ENCODE results near the gene SPATA46.
A peak's percentile ranks its signal among the peaks of the same experiment; 100 is the strongest.

SPATA46 gene

DNA sequence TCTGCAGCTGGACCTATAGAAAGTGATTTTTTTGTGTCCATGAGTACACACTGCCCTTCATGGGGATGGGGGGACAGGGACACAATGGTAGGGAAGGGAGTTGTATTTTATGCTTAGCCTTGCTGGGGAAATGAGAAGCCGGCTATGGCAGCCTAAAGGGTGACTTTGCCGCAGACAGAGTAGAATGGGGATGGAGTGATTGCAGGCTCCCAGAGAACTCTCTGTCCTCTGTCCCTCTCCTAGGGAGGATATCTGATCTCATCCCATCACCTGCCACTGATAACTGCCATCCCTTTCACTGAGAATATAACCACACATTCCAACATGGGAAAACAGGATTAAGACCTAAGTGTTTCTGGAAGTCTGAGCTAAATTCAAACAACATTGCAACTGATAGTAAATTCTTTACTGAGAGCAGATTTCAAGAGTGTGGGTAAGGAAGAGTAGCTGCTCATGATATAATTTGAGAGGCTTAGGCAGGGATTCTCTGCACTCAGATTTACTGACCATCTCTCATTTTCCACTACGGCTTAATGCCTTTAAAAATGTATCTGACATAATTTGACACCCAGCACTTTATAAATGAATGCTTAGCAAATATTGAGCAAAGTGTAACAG is 21.4 kb upstream of the SPATA46 start:
- no peak for TF ChIP-seq CTCF (IDR thresholded peaks at IDR 0.05)

- TF ChIP-seq CTCF (IDR thresholded peaks at IDR 0.05), result no peak
Measured at GRCh38 chr1:162397039-162397448, 20.4 kb upstream of the SPATA46 start.

GRCh38 chr1:162396201-162396906 is 19.7 kb upstream of the SPATA46 start:
- TF ChIP-seq CTCF (IDR thresholded peaks at IDR 0.05), result no peak

DNA sequence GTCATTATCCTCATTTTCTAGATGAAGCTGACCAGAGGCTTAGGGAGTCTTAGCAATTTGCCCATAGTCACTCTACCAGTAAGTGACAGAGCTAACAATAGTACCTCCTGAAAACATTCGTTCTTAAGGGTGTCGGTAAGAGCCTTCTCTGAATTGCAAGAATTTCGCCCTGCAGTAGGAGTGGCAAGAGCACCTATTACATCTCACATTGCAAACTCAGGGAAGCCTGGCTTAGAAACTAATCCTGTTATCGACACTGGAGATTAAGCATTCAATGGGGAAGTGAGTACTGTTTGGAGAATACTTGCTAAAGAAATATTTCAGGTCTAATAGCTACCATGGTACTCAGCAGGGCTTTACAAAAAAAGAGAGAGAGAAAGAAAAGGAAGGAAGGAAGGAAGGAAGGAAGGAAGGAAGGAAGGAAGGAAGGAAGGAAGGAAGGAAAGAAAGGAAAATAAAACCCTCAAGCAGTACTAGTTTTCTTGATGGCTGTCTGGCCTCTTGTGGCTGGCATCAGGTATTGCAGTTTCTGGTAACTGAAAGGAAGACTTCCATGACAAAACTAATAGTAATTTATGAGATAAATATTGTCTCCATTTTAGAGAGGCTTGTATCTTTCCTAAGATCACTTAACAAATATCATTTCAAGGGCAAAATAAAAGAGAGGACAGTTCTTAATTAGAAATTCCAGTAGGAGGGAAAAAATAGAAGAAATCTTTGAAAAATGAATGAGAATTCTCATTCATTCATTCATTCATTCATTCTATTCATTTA is 15.3 kb upstream of the SPATA46 start:
- peak; percentile 94 for TF ChIP-seq CTCF (IDR thresholded peaks at IDR 0.05)

DNA sequence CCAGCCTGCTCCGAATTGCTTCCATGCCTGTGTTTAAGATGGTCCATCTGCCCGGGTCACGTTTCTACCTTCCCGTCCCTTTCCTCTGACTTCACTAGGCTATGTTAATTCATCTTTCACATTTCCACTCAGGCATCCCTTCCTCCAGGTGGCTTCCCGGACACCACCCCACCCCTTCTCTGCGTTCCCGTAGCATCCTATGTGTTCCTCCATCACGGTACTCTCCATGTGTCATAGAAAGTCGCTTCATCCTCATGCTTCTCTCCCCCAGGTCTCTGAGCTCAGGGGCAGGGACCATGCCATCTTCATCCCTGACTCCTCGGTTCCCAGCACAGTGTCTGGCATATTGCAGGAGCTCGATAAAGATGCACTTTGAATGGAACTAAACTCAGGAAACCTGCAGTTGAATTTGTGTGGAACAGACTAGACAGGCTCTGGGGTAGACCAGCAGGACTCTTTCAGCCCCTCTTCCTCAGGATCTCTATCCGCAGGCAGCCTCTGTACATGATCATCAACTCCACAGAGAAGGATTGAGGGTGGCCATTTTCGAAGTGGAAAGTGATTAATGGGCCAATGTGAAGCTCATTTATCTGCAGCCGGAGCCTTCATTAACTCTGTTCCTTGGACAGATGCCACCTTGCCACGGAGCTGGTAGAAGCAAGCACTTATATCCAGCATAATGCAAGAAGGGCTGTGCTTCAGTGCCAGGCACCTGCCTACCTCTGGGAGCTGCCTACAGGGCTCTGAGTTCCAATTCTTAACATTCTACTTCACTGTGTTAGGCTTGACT is 13.9 kb upstream of the SPATA46 start:
- no peak for TF ChIP-seq CTCF (IDR thresholded peaks at IDR 0.05)

- TF ChIP-seq CTCF (IDR thresholded peaks at IDR 0.05), result no peak
Measured at GRCh38 chr1:162389971-162390370, 13.3 kb upstream of the SPATA46 start.

Data from LNCAP (cell line).